ENCODE results near the gene DIABLO.

Gene DIABLO

GRCh38 chr12:122172262-122172939 is 53.5 kb downstream of the DIABLO start:
- WGBS (ENCODE audit: insufficient coverage) = 96% methylated on average over 12 of the region's 17 CpGs
- no peaks in the 10 kb centered on the region for H3K9me3 ChIP-seq (ENCODE audit: control extremely low read depth in 1 of 5, control insufficient read depth in 4 of 5, insufficient read depth in 2 of 5, low read depth in 1 of 5, low read length in 4 of 5)
- no peak for DNase-seq
- H3K27ac ChIP-seq (ENCODE audit: insufficient read depth in 1 of 2, low read depth in 1 of 2, low read length in 2 of 2, poor library complexity in 1 of 2, severe bottlenecking in 2 of 2) = no peak overlapping the region
- no peak overlapping the region for H3K4me3 ChIP-seq (ENCODE audit: control insufficient read depth in 1 of 7, extremely low read depth in 1 of 7, insufficient read depth in 4 of 7, low read depth in 2 of 7, low read length in 6 of 7)
- peaks cover 0 to 2% (median 0%) of the 10 kb centered on the region in 5 experiments for H3K27me3 ChIP-seq (replicated peaks in 2 of 5; ENCODE audit: control insufficient read depth in 4 of 5, insufficient read depth in 5 of 5, low read length in 4 of 5)
- CTCF ChIA-PET = interaction anchor here (1.1 kb wide), 1 partner anchor 298 kb away, joined by 3 read pairs; no protein-coding TSS in a partner anchor
- POLR2A ChIA-PET = no interaction called here
- H3K4me1 ChIP-seq (ENCODE audit: control extremely low read depth in 1 of 4, control insufficient read depth in 4 of 4, insufficient read depth in 4 of 4, low read length in 3 of 4) = no peaks in the 10 kb centered on the region
- no peaks in the 10 kb centered on the region for H3K36me3 ChIP-seq (ENCODE audit: control insufficient read depth in 4 of 4, insufficient read depth in 4 of 4, low read length in 3 of 4)

- no peak overlapping the region for H3K27ac ChIP-seq (ENCODE audit: insufficient read depth in 1 of 2, low read depth in 1 of 2, low read length in 2 of 2, poor library complexity in 1 of 2, severe bottlenecking in 2 of 2)
- H3K4me1 ChIP-seq (ENCODE audit: control extremely low read depth in 1 of 4, control insufficient read depth in 4 of 4, insufficient read depth in 4 of 4, low read length in 3 of 4) = no peaks in the 10 kb centered on the region
- ChIA-PET POLR2A (no interaction called here), CTCF (no interaction called here)
- no peak overlapping the region for H3K4me3 ChIP-seq (ENCODE audit: control insufficient read depth in 1 of 7, extremely low read depth in 1 of 7, insufficient read depth in 4 of 7, low read depth in 2 of 7, low read length in 6 of 7)
- H3K27me3 ChIP-seq (replicated peaks in 2 of 5; ENCODE audit: control insufficient read depth in 4 of 5, insufficient read depth in 5 of 5, low read length in 4 of 5) = peaks cover 0 to 2% (median 0%) of the 10 kb centered on the region in 5 experiments
- no peaks in the 10 kb centered on the region for H3K36me3 ChIP-seq (ENCODE audit: control insufficient read depth in 4 of 4, insufficient read depth in 4 of 4, low read length in 3 of 4)
- no peaks in the 10 kb centered on the region for H3K9me3 ChIP-seq (ENCODE audit: control extremely low read depth in 1 of 5, control insufficient read depth in 4 of 5, insufficient read depth in 2 of 5, low read depth in 1 of 5, low read length in 4 of 5)
- DNase-seq = no peak
- WGBS (ENCODE audit: insufficient coverage) = 100% methylated on average over 4 of the region's 5 CpGs
These were observed 54.5 kb downstream of the DIABLO start for GRCh38 chr12:122171399-122171798.

GRCh38 chr12:122168492-122168891 is 57.4 kb downstream of the DIABLO start:
- no peak for DNase-seq
- H3K9me3 ChIP-seq (ENCODE audit: control extremely low read depth in 1 of 5, control insufficient read depth in 4 of 5, insufficient read depth in 2 of 5, low read depth in 1 of 5, low read length in 4 of 5) = no peaks in the 10 kb centered on the region
- peaks cover 0 to 1% (median 0%) of the 10 kb centered on the region in 5 experiments for H3K27me3 ChIP-seq (replicated peaks in 2 of 5; ENCODE audit: control insufficient read depth in 4 of 5, insufficient read depth in 5 of 5, low read length in 4 of 5)
- no peak overlapping the region for H3K4me3 ChIP-seq (ENCODE audit: control insufficient read depth in 1 of 7, extremely low read depth in 1 of 7, insufficient read depth in 4 of 7, low read depth in 2 of 7, low read length in 6 of 7)
- 100% methylated on average over 2 of the region's 3 CpGs for WGBS (ENCODE audit: insufficient coverage)
- H3K27ac ChIP-seq (ENCODE audit: insufficient read depth in 1 of 2, low read depth in 1 of 2, low read length in 2 of 2, poor library complexity in 1 of 2, severe bottlenecking in 2 of 2) = no peak overlapping the region
- no peaks in the 10 kb centered on the region for H3K36me3 ChIP-seq (ENCODE audit: control insufficient read depth in 4 of 4, insufficient read depth in 4 of 4, low read length in 3 of 4)
- ChIA-PET POLR2A (no interaction called here), CTCF (no interaction called here)
- H3K4me1 ChIP-seq (ENCODE audit: control extremely low read depth in 1 of 4, control insufficient read depth in 4 of 4, insufficient read depth in 4 of 4, low read length in 3 of 4) = no peaks in the 10 kb centered on the region

- no peak for DNase-seq
- ChIA-PET CTCF (interaction anchor here (1.3 kb wide), 1 partner anchor 78 kb away, joined by 3 read pairs; no protein-coding TSS in a partner anchor), POLR2A (interaction anchor here (0.6 kb wide), 1 partner anchor 12 kb away, joined by 3 read pairs; no protein-coding TSS in a partner anchor)
- H3K36me3 ChIP-seq (ENCODE audit: control insufficient read depth in 4 of 4, insufficient read depth in 4 of 4, low read length in 3 of 4) = no peaks in the 10 kb centered on the region
- no peaks in the 10 kb centered on the region for H3K9me3 ChIP-seq (ENCODE audit: control extremely low read depth in 1 of 5, control insufficient read depth in 4 of 5, insufficient read depth in 2 of 5, low read depth in 1 of 5, low read length in 4 of 5)
- peaks cover 0 to 1% (median 0%) of the 10 kb centered on the region in 5 experiments for H3K27me3 ChIP-seq (replicated peaks in 2 of 5; ENCODE audit: control insufficient read depth in 4 of 5, insufficient read depth in 5 of 5, low read length in 4 of 5)
- no peak overlapping the region for H3K27ac ChIP-seq (ENCODE audit: insufficient read depth in 1 of 2, low read depth in 1 of 2, low read length in 2 of 2, poor library complexity in 1 of 2, severe bottlenecking in 2 of 2)
- WGBS (ENCODE audit: insufficient coverage) = 97% methylated on average over 6 of the region's 10 CpGs
- no peak overlapping the region for H3K4me3 ChIP-seq (ENCODE audit: control insufficient read depth in 1 of 7, extremely low read depth in 1 of 7, insufficient read depth in 4 of 7, low read depth in 2 of 7, low read length in 6 of 7)
- no peaks in the 10 kb centered on the region for H3K4me1 ChIP-seq (ENCODE audit: control extremely low read depth in 1 of 4, control insufficient read depth in 4 of 4, insufficient read depth in 4 of 4, low read length in 3 of 4)
These were observed 58.4 kb downstream of the DIABLO start for GRCh38 chr12:122167356-122167925.

- H3K4me3 ChIP-seq (ENCODE audit: control insufficient read depth in 1 of 7, extremely low read depth in 1 of 7, insufficient read depth in 4 of 7, low read depth in 2 of 7, low read length in 6 of 7) = no peak overlapping the region
- H3K36me3 ChIP-seq (ENCODE audit: control insufficient read depth in 4 of 4, insufficient read depth in 4 of 4, low read length in 3 of 4) = no peaks in the 10 kb centered on the region
- CTCF ChIA-PET = interaction anchor here (1.2 to 1.3 kb wide), 2 partner anchors 8 to 78 kb away, joined by 3 read pairs; no protein-coding TSS in a partner anchor
- no peak overlapping the region for H3K27ac ChIP-seq (ENCODE audit: insufficient read depth in 1 of 2, low read depth in 1 of 2, low read length in 2 of 2, poor library complexity in 1 of 2, severe bottlenecking in 2 of 2)
- H3K9me3 ChIP-seq (ENCODE audit: control extremely low read depth in 1 of 5, control insufficient read depth in 4 of 5, insufficient read depth in 2 of 5, low read depth in 1 of 5, low read length in 4 of 5) = no peaks in the 10 kb centered on the region
- DNase-seq = no peak
- 92% methylated on average over 18 of the region's 22 CpGs for WGBS (ENCODE audit: insufficient coverage)
- H3K27me3 ChIP-seq (replicated peaks in 2 of 5; ENCODE audit: control insufficient read depth in 4 of 5, insufficient read depth in 5 of 5, low read length in 4 of 5) = peaks cover 0 to 1% (median 0%) of the 10 kb centered on the region in 5 experiments
- POLR2A ChIA-PET = interaction anchor here (0.6 kb wide), 1 partner anchor 11 kb away, joined by 3 read pairs; no protein-coding TSS in a partner anchor
- no peaks in the 10 kb centered on the region for H3K4me1 ChIP-seq (ENCODE audit: control extremely low read depth in 1 of 4, control insufficient read depth in 4 of 4, insufficient read depth in 4 of 4, low read length in 3 of 4)
These were observed 59.2 kb downstream of the DIABLO start for GRCh38 chr12:122166422-122167349.

GRCh38 chr12:122162976-122163375 is 62.9 kb downstream of the DIABLO start:
- Histone ChIP-seq H3K4me1 (ENCODE audit: control extremely low read depth in 1 of 4, control insufficient read depth in 4 of 4, insufficient read depth in 4 of 4, low read length in 3 of 4) (no peaks in the 10 kb centered on the region), H3K9me3 (ENCODE audit: control extremely low read depth in 1 of 5, control insufficient read depth in 4 of 5, insufficient read depth in 2 of 5, low read depth in 1 of 5, low read length in 4 of 5) (no peaks in the 10 kb centered on the region), H3K27ac (ENCODE audit: insufficient read depth in 1 of 2, low read depth in 1 of 2, low read length in 2 of 2, poor library complexity in 1 of 2, severe bottlenecking in 2 of 2) (no peak overlapping the region), H3K36me3 (ENCODE audit: control insufficient read depth in 4 of 4, insufficient read depth in 4 of 4, low read length in 3 of 4) (no peaks in the 10 kb centered on the region), H3K4me3 (ENCODE audit: control insufficient read depth in 1 of 7, extremely low read depth in 1 of 7, insufficient read depth in 4 of 7, low read depth in 2 of 7, low read length in 6 of 7) (no peak overlapping the region), H3K27me3 (replicated peaks in 2 of 5; ENCODE audit: control insufficient read depth in 4 of 5, insufficient read depth in 5 of 5, low read length in 4 of 5) (peaks cover 0 to 1% (median 0%) of the 10 kb centered on the region in 5 experiments)
- ChIA-PET CTCF (interaction anchor here (1.0 kb wide), 1 partner anchor 40 kb away, joined by 3 read pairs; no protein-coding TSS in a partner anchor), POLR2A (no interaction called here)
- 100% methylated on average over 2 of the region's 3 CpGs for WGBS (ENCODE audit: insufficient coverage)
- no peak for DNase-seq
